ENCODE results near the gene PBX3. TPM values are rescaled to one million over a fixed set of nuclear protein-coding genes. Genes with fewer than 3 reads are reported as not detected.

Gene PBX3
- polyA plus RNA-seq, 1 experiment: 37.6 TPM

- Histone ChIP-seq H3K27me3 (ENCODE audit: control insufficient read depth, insufficient read depth, low read length) (peaks cover 6% of the 10 kb centered on the region), H3K9me3 (ENCODE audit: control insufficient read depth, insufficient read depth, low read length) (no peaks in the 10 kb centered on the region), H3K27ac (ENCODE audit: low read depth, low read length) (no peak overlapping the region), H3K4me3 (ENCODE audit: low read depth, low read length) (no peak overlapping the region)
- ChIA-PET CTCF (no interaction called here), POLR2A (no interaction called here)
- TF ChIP-seq, protein P1, sequence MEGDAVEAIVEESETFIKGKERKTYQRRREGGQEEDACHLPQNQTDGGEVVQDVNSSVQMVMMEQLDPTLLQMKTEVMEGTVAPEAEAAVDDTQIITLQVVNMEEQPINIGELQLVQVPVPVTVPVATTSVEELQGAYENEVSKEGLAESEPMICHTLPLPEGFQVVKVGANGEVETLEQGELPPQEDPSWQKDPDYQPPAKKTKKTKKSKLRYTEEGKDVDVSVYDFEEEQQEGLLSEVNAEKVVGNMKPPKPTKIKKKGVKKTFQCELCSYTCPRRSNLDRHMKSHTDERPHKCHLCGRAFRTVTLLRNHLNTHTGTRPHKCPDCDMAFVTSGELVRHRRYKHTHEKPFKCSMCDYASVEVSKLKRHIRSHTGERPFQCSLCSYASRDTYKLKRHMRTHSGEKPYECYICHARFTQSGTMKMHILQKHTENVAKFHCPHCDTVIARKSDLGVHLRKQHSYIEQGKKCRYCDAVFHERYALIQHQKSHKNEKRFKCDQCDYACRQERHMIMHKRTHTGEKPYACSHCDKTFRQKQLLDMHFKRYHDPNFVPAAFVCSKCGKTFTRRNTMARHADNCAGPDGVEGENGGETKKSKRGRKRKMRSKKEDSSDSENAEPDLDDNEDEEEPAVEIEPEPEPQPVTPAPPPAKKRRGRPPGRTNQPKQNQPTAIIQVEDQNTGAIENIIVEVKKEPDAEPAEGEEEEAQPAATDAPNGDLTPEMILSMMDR (IDR thresholded peaks at IDR 0.05; ENCODE audit: low read depth, low read length): no peak
- DNase-seq (ENCODE audit: low read depth, low spot score): no peak
Observed at GRCh38 chr9:125730168-125730567, 17.0 kb upstream of the PBX3 start.

- Histone ChIP-seq H3K9me3 (ENCODE audit: control insufficient read depth, insufficient read depth, low read length) (no peaks in the 10 kb centered on the region), H3K4me3 (ENCODE audit: low read depth, low read length) (no peak overlapping the region), H3K27me3 (ENCODE audit: control insufficient read depth, insufficient read depth, low read length) (peaks cover 9% of the 10 kb centered on the region), H3K27ac (ENCODE audit: low read depth, low read length) (no peak overlapping the region)
- DNase-seq (ENCODE audit: low read depth, low spot score): no peak
- POLR2A ChIA-PET: no interaction called here
- TF ChIP-seq, protein P1 (IDR thresholded peaks at IDR 0.05; ENCODE audit: low read depth, low read length): no peak
- CTCF ChIA-PET: no interaction called here
Observed at GRCh38 chr9:125732562-125732961, 14.6 kb upstream of the PBX3 start.

GRCh38 chr9:125739436-125739835, 7.7 kb upstream of the PBX3 start:
- ChIA-PET POLR2A (interaction anchor here (0.6 kb wide), 1 partner anchor 21 kb away, joined by 4 read pairs; no protein-coding TSS in a partner anchor), CTCF (no interaction called here)
- DNase-seq (ENCODE audit: low read depth, low spot score): no peak
- TF ChIP-seq, protein P1 (IDR thresholded peaks at IDR 0.05; ENCODE audit: low read depth, low read length): no peak
- Histone ChIP-seq H3K9me3 (ENCODE audit: control insufficient read depth, insufficient read depth, low read length) (no peaks in the 10 kb centered on the region), H3K4me3 (ENCODE audit: low read depth, low read length) (no peak overlapping the region), H3K27me3 (ENCODE audit: control insufficient read depth, insufficient read depth, low read length) (peaks cover 3% of the 10 kb centered on the region), H3K27ac (ENCODE audit: low read depth, low read length) (no peak overlapping the region)

DNA sequence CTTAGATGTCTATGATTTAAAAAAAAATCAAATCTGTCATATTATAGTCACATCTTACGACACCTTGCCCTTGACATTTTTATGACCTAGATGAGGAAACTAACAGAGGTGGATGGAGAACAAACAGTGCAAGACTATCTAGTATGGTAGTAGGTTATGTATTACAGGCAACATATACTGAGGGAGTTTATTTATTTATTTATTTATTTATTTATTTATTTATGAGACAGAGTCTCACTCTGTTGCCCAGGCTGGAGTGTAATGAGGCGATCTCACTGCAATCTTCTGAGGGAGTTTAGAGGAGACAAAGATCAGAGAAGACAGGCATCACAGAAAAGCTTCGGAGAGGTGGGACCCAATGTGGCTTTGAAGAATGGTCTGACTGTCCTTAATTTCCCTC, 4.5 kb upstream of the PBX3 start:
- Histone ChIP-seq H3K9me3 (ENCODE audit: control insufficient read depth, insufficient read depth, low read length) (no peaks in the 10 kb centered on the region; the same call in 1 of the 2 replicates), H3K4me3 (ENCODE audit: low read depth, low read length) (no peak overlapping the region), H3K27me3 (ENCODE audit: control insufficient read depth, insufficient read depth, low read length) (no peaks in the 10 kb centered on the region), H3K27ac (ENCODE audit: low read depth, low read length) (no peak overlapping the region)
- TF ChIP-seq, protein P1 (IDR thresholded peaks at IDR 0.05; ENCODE audit: low read depth, low read length): no peak
- POLR2A ChIA-PET: no interaction called here
- DNase-seq (ENCODE audit: low read depth, low spot score): no peak
- CTCF ChIA-PET: no interaction called here

DNA sequence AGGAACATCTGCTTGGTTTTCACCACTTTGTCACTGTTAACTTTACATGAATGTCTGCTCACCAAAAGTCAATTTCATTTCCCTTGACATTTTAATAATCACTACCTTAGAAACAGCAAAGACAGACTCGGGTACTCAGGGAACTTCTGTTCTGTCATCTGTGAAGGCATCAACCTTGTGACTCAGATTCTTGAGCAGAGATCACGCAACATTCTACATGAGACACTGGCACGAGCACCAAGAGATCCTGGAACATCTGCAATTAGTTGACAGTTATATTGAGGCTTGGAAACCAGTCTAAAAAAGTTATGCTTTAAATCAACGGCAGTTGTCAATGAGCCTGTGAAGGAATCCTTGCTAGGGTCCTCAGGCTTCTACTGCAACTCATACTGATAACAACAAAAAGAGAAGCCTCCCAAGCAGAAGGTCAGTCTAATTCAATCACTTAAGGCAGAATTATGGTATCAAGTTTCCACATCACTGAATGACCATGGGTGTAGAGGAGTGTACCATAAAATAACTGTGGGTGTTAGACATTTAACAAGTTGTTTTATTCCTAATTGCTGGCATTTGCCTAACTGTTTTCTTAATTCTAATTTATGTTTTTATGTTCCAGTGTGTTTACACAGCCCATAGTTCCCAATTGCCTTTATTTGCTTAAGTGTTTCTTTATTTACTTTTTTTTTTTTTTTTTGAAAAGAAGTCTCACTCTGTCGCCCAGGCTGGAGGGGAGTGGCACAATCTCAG, 3.3 kb upstream of the PBX3 start:
- no peak for DNase-seq (ENCODE audit: low read depth, low spot score)
- ChIA-PET POLR2A (interaction anchor here (1.1 kb wide), 1 partner anchor 37 kb away, joined by 4 read pairs; the partner anchor contains the start of gene MAPKAP1), CTCF (no interaction called here)
- Histone ChIP-seq H3K9me3 (ENCODE audit: control insufficient read depth, insufficient read depth, low read length) (no peaks in the 10 kb centered on the region; the same call in 1 of the 2 replicates), H3K27ac (ENCODE audit: low read depth, low read length) (no peak overlapping the region), H3K27me3 (ENCODE audit: control insufficient read depth, insufficient read depth, low read length) (no peaks in the 10 kb centered on the region), H3K4me3 (ENCODE audit: low read depth, low read length) (no peak overlapping the region)
- TF ChIP-seq, protein P1 (IDR thresholded peaks at IDR 0.05; ENCODE audit: low read depth, low read length): no peak

Data from AG04450 (cell line).